Neural progenitor cell (in vitro differentiated cells): ENCODE results near the gene HIKESHI.

Source experiments
- EZH2 ChIP-seq: fragments of 200-600 bp; sonication (generic); IDR thresholded peaks from 2 replicates; pipeline ENCODE4 v1.6.1; 2017; ENCODE audit warnings: antibody characterized with exemption, mild to moderate bottlenecking, moderate library complexity
- EZH2phosphoT487 ChIP-seq: fragments of 200-600 bp; sonication (generic); IDR thresholded peaks from 2 replicates; pipeline ENCODE4 v1.6.1; 2017; ENCODE audit warnings: antibody characterized with exemption
- TF ChIP-seq, protein P1 (sequence below): fragments of 200-600 bp; sonication (generic); IDR thresholded peaks from 2 replicates; pipeline ENCODE4 v1.5.1; 2017; ENCODE audit warnings: antibody characterized with exemption, mild to moderate bottlenecking

DNA sequence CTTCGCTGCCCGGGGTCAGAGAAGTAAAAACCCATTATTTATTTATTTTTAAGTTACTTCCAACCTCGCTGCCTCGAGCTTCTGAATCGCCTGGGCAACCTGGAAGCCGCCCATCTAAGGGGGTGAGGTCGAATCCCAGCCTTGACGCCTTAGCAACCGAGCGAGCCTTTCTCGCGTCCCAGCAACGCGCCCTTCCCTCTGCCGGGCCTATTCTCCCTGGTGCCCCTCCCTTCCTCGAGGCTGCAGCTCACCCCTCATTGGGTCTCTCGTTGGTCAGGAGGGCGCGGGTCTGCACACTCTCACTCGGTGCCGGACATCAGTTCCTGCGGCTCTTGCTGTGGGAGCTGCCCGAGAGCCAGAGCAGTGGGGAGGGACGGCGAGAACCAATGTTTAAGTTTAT, 72.5 kb downstream of the HIKESHI start, which contains the start of gene CCDC81:
- TF ChIP-seq, protein P1, sequence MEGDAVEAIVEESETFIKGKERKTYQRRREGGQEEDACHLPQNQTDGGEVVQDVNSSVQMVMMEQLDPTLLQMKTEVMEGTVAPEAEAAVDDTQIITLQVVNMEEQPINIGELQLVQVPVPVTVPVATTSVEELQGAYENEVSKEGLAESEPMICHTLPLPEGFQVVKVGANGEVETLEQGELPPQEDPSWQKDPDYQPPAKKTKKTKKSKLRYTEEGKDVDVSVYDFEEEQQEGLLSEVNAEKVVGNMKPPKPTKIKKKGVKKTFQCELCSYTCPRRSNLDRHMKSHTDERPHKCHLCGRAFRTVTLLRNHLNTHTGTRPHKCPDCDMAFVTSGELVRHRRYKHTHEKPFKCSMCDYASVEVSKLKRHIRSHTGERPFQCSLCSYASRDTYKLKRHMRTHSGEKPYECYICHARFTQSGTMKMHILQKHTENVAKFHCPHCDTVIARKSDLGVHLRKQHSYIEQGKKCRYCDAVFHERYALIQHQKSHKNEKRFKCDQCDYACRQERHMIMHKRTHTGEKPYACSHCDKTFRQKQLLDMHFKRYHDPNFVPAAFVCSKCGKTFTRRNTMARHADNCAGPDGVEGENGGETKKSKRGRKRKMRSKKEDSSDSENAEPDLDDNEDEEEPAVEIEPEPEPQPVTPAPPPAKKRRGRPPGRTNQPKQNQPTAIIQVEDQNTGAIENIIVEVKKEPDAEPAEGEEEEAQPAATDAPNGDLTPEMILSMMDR: no peak
- TF ChIP-seq EZH2phosphoT487 (no peak), EZH2 (no peak)
